Esophagus muscularis mucosa (tissue), 3 donors: ENCODE data around the gene NME3.

Experiments
- EP300 ChIP-seq: sonication (generic); formaldehyde crosslinking; IDR thresholded peaks from one replicate; pipeline ENCODE4 v1.6.1; 2017; ENCODE audit warnings: antibody characterized with exemption
- TF ChIP-seq, protein P1 (sequence below), 3 experiments: fragments of 200-600 bp in 2 of 3; fragments of 450-650 bp in 1 of 3; sonication (generic) in 2 of 3; IDR thresholded peaks; one replicate each; pipeline ENCODE4 v1.5.1; 2017 to 2019; ENCODE audit warnings: antibody characterized with exemption in 3 of 3, mild to moderate bottlenecking in 2 of 3, moderate library complexity in 1 of 3

DNA sequence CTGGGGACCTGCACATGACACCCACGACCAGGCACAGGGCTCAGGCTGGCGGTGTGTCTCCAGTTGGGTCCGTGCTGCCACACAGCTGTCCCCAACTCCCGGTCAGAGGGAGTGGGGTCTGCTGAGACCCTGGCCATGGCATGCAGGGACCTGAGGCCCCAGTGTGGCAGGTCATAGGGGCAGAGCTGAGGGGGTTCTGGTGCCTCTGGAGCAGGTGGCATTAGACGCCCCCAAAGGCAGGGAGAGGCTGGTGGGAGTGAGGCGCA is 15.6 kb upstream of the NME3 start:
- TF ChIP-seq EP300: no peak
- TF ChIP-seq, protein P1, sequence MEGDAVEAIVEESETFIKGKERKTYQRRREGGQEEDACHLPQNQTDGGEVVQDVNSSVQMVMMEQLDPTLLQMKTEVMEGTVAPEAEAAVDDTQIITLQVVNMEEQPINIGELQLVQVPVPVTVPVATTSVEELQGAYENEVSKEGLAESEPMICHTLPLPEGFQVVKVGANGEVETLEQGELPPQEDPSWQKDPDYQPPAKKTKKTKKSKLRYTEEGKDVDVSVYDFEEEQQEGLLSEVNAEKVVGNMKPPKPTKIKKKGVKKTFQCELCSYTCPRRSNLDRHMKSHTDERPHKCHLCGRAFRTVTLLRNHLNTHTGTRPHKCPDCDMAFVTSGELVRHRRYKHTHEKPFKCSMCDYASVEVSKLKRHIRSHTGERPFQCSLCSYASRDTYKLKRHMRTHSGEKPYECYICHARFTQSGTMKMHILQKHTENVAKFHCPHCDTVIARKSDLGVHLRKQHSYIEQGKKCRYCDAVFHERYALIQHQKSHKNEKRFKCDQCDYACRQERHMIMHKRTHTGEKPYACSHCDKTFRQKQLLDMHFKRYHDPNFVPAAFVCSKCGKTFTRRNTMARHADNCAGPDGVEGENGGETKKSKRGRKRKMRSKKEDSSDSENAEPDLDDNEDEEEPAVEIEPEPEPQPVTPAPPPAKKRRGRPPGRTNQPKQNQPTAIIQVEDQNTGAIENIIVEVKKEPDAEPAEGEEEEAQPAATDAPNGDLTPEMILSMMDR (IDR thresholded peaks at IDR 0.05): no peak
